Natural killer cell (primary cell): ENCODE results near the gene CHN1. TPM values are rescaled to one million over a fixed set of nuclear protein-coding genes. Genes with fewer than 3 reads are reported as not detected.

Source experiments
- ATAC-seq, 3 donors: fragments of 150-1000 bp in 2 of 3; fragments of 200-7000 bp in 1 of 3; cut with Tn5 transposase; 1 replicate in 1 of 3; 2 replicates in 2 of 3; pipeline ENCODE4 v1.10.0; 2021; ENCODE audit warnings: mild to moderate bottlenecking in 2 of 3, moderate library complexity in 2 of 3
- DNase-seq, 2 donors: peaks; one replicate each; pipeline versions ENCODE4 v3.0.0 to v3.0.0-alpha.2; 2013 to 2021; ENCODE audit warnings: mixed read lengths in 1 of 2
- H3K27ac ChIP-seq: one replicate; pipeline ENCODE4 v1.5.1; 2013; ENCODE audit warnings: mild to moderate bottlenecking, low read length
- H3K27me3 ChIP-seq: one replicate; pipeline ENCODE4 v1.6.1; 2013; ENCODE audit warnings: low read length; ENCODE audit not compliant: control insufficient read depth, insufficient read depth
- H3K36me3 ChIP-seq: one replicate; pipeline ENCODE4 v1.6.1; 2013; ENCODE audit warnings: low read length; ENCODE audit not compliant: control insufficient read depth, insufficient read depth
- H3K4me1 ChIP-seq: one replicate; pipeline ENCODE4 v1.6.1; 2013; ENCODE audit warnings: low read length; ENCODE audit not compliant: control insufficient read depth, insufficient read depth
- H3K4me3 ChIP-seq: one replicate; pipeline ENCODE4 v1.5.1; 2013; ENCODE audit warnings: low read length
- H3K9me3 ChIP-seq: one replicate; pipeline ENCODE4 v1.6.1; 2013; ENCODE audit warnings: low read length; ENCODE audit not compliant: control insufficient read depth, insufficient read depth
- H3K27ac Mint-ChIP-seq, 2 donors: one replicate each; pipeline ENCODE4 v1.8.0; 2022; ENCODE audit warnings: mild to moderate bottlenecking in 2 of 2, mixed read lengths in 2 of 2, moderate library complexity in 1 of 2
- H3K27me3 Mint-ChIP-seq, 2 donors: one replicate each; pipeline ENCODE4 v1.8.0; 2022; ENCODE audit warnings: low read depth in 2 of 2, mixed read lengths in 2 of 2
- H3K36me3 Mint-ChIP-seq: one replicate; pipeline ENCODE4 v1.8.0; 2022; ENCODE audit warnings: mixed read lengths
- H3K4me1 Mint-ChIP-seq, 2 donors: one replicate each; pipeline ENCODE4 v1.8.0; 2022; ENCODE audit warnings: mixed read lengths in 2 of 2
- H3K4me3 Mint-ChIP-seq: one replicate; pipeline ENCODE4 v1.8.0; 2022; ENCODE audit warnings: mild to moderate bottlenecking, moderate library complexity, mixed read lengths
- H3K9me3 Mint-ChIP-seq, 2 donors: one replicate each; pipeline ENCODE4 v1.8.0; 2022; ENCODE audit warnings: mixed read lengths in 2 of 2
- CTCF ChIP-seq: fragments of 200-600 bp; IDR thresholded peaks from one replicate; pipeline ENCODE4 v1.8.0; 2022; ENCODE audit warnings: antibody characterized with exemption
- WGBS: methylation state at CpG from one replicate; pipeline ENCODE4 v1.1.7; 2013; ENCODE audit warnings: missing lambda C conversion rate; ENCODE audit not compliant: insufficient coverage; 5-methylcytosine and 5-hydroxymethylcytosine counted together
- intact Hi-C: fragments of 100-400 bp; cut with micrococcal nuclease; formaldehyde crosslinking; loops from one replicate; pipeline ENCODE4 v1.14.2; 2022
- total RNA-seq, 4 donors: library from RNA; stranded (reverse); fragments of 120-200 nt in 1 of 4; gene quantifications; one replicate each; pipeline versions ENCODE4 v1.2.3 to v1.2.4, GENCODE V29; 2013 to 2022

Gene CHN1
- total RNA-seq, 3 donors from 2014 or later (not counting 1 experiment from before 2014, with no cell fraction given) = 0.80 to 1.7 (median 0.88) TPM

DNA sequence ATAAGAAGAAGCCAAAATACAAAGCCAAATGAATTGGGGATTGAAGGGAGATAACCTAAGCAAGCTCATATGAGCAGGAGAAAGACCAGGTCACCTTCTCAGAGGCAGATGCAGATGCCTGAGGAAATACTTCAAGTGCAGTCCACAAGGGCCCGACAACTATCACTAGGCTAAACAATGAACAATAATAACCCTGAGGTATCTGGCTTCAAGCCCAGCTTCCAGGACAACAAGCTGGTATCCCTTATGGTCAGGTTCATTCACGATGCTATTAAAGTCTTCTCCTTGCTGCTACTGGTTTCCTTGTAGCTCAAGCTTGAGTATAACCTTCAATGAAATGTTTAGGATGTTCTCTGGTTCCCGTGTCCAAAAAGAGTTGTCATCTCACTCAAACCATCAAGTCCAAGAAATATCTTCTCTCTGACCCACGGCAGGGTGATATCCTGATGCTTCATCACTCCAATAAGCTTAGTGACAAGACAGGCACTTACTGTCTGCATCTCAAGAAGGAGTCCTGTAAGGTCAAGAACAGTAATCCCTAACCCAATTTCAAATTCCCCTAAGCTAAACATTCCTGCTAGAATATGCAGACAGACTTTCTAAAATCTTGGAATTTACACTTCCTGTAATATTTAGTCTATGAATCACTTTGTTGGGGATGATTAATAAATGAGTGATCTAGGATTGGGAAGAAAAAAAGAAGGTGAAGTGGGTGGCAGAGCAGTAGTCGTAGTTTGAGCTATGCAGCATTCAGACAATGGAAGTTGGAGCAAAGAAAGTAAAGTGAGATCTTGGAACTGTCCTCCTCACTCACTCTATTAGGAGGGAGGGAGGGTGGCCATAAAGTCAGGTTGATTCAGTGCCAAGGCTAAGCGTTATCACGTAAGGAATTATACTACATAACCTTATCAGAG lies 33.1 kb downstream of the CHN1 start:
- DNase-seq = no peak

GRCh38 chr2:174970092-174970491 lies 35.1 kb downstream of the CHN1 start:
- intact Hi-C loops = no loop called here
- no peak for TF ChIP-seq CTCF
- WGBS = 90% methylated on average over 1 of the region's 1 CpG
- Mint-ChIP-seq H3K36me3 (no peaks in the 10 kb centered on the region), H3K27ac (no peak overlapping the region), H3K4me1 (no peaks in the 10 kb centered on the region), H3K4me3 (no peak overlapping the region), H3K27me3 (peaks cover 19 to 26% of the 10 kb centered on the region in 2 donors), H3K9me3 (no peaks in the 10 kb centered on the region)
- ATAC-seq = no peak
- Histone ChIP-seq H3K27ac (no peak overlapping the region), H3K27me3 (no peaks in the 10 kb centered on the region), H3K4me1 (no peaks in the 10 kb centered on the region), H3K9me3 (no peaks in the 10 kb centered on the region), H3K36me3 (no peaks in the 10 kb centered on the region), H3K4me3 (no peak overlapping the region)
- no peak for DNase-seq

More for the DNA sequence above, 33.1 kb downstream of the CHN1 start:
- H3K27ac Mint-ChIP-seq = no peak overlapping the region
- no peak for ATAC-seq
- no peaks in the 10 kb centered on the region for H3K36me3 Mint-ChIP-seq
- H3K27ac ChIP-seq = no peak overlapping the region
- H3K9me3 Mint-ChIP-seq = no peaks in the 10 kb centered on the region
- H3K4me1 ChIP-seq = no peaks in the 10 kb centered on the region
- H3K9me3 ChIP-seq = no peaks in the 10 kb centered on the region
- H3K27me3 ChIP-seq = no peaks in the 10 kb centered on the region
- intact Hi-C loops = no loop called here
- no peaks in the 10 kb centered on the region for H3K36me3 ChIP-seq
- H3K27me3 Mint-ChIP-seq = peaks cover 13 to 22% of the 10 kb centered on the region in 2 donors
- 88% methylated on average over 5 of the region's 7 CpGs for WGBS
- no peak overlapping the region for H3K4me3 ChIP-seq
- TF ChIP-seq CTCF = no peak
- no peak overlapping the region for H3K4me3 Mint-ChIP-seq
- H3K4me1 Mint-ChIP-seq = no peaks in the 10 kb centered on the region

- no peak overlapping the region for H3K4me3 ChIP-seq
- no peak overlapping the region for H3K27ac Mint-ChIP-seq
- no peaks in the 10 kb centered on the region for H3K36me3 ChIP-seq
- no peaks in the 10 kb centered on the region for H3K4me1 Mint-ChIP-seq
- H3K36me3 Mint-ChIP-seq = no peaks in the 10 kb centered on the region
- intact Hi-C loops = no loop called here
- no peak overlapping the region for H3K4me3 Mint-ChIP-seq
- H3K27me3 Mint-ChIP-seq = peaks cover 19 to 27% of the 10 kb centered on the region in 2 donors
- H3K27me3 ChIP-seq = no peaks in the 10 kb centered on the region
- H3K9me3 ChIP-seq = no peaks in the 10 kb centered on the region
- TF ChIP-seq CTCF = no peak
- H3K9me3 Mint-ChIP-seq = no peaks in the 10 kb centered on the region
- 53% methylated on average over 6 of the region's 6 CpGs for WGBS
- no peak overlapping the region for H3K27ac ChIP-seq
- no peak for ATAC-seq
- DNase-seq = peak in 1 of 2 donors; percentile 25
- H3K4me1 ChIP-seq = no peaks in the 10 kb centered on the region
These were observed 36.0 kb downstream of the CHN1 start for GRCh38 chr2:174969091-174969734.
